ENCODE measurements around the gene EPHA6. TPM values are rescaled to one million over a fixed set of nuclear protein-coding genes. Genes with fewer than 3 reads are reported as not detected.

The EPHA6 gene
- polyA plus RNA-seq, 2 of the 4 experiments (the other 2 are of a cell fraction): 0.08 TPM

- CTCF ChIA-PET: no interaction called here
- DNase-seq (ENCODE audit: low read depth in 1 of 2, low spot score in 1 of 2) (no peak), ATAC-seq (no peak), FAIRE-seq (no peak)
- Histone ChIP-seq H3K4me1 (no peaks in the 10 kb centered on the region), H3K9me3 (no peaks in the 10 kb centered on the region), H3K4me3 (no peak overlapping the region), H3K27ac (no peak overlapping the region), H3K4me2 (no peak overlapping the region)
- POLR2A ChIA-PET: no interaction called here
- TF ChIP-seq E2F6 (IDR thresholded peaks at IDR 0.05; ENCODE audit: borderline replicate concordance, low read depth): no peak
- no peak for TF ChIP-seq CTCF (IDR thresholded peaks at IDR 0.05)
- TF ChIP-seq BCL3 (IDR thresholded peaks at IDR 0.05): no peak
- TF ChIP-seq RFX5 (IDR thresholded peaks at IDR 0.05): no peak
- TF ChIP-seq ELK1 (IDR thresholded peaks at IDR 0.05; ENCODE audit: low read depth, low read length): no peak
- TF ChIP-seq SREBF2 (IDR thresholded peaks at IDR 0.05): no peak
- TF ChIP-seq ESRRA (IDR thresholded peaks at IDR 0.05; ENCODE audit: borderline replicate concordance, low read length): no peak
- TF ChIP-seq SMC3 (IDR thresholded peaks at IDR 0.05): no peak
- TF ChIP-seq ZNF302 (CRISPR knock-in tag; IDR thresholded peaks at IDR 0.05): no peak
- no peak for TF ChIP-seq ATOH8 (CRISPR knock-in tag; IDR thresholded peaks at IDR 0.05; ENCODE audit: low read depth)
- TF ChIP-seq BHLHE40 (IDR thresholded peaks at IDR 0.05; ENCODE audit: low read depth, low read length): no peak
- TF ChIP-seq FOXS1 (CRISPR knock-in tag; IDR thresholded peaks at IDR 0.05): no peak
- no peak for TF ChIP-seq JUN (IDR thresholded peaks at IDR 0.05)
These were observed 362.8 kb downstream of the EPHA6 start for GRCh38 chr3:97177242-97177641.

- CTCF ChIA-PET: no interaction called here
- FAIRE-seq: no peak
- Histone ChIP-seq H3K4me2 (no peak overlapping the region), H3K4me3 (no peak overlapping the region), H3K4me1 (no peaks in the 10 kb centered on the region), H3K9me3 (no peaks in the 10 kb centered on the region), H3K27ac (no peak overlapping the region)
- no peak for DNase-seq (ENCODE audit: low read depth in 1 of 2, low spot score in 1 of 2)
- no peak for ATAC-seq
- POLR2A ChIA-PET: no interaction called here
- WGBS (ENCODE audit: missing lambda C conversion rate): 2% methylated on average over 3 of the region's 3 CpGs
- TF ChIP-seq PHF8 (IDR thresholded peaks at IDR 0.05; ENCODE audit: borderline replicate concordance, low read depth): no peak
- no peak for TF ChIP-seq JUN (IDR thresholded peaks at IDR 0.05)
- TF ChIP-seq POLR2AphosphoS2 (conservative IDR thresholded peaks at IDR 0.05; ENCODE audit: low read length): no peak
- TF ChIP-seq MAZ (IDR thresholded peaks at IDR 0.05; ENCODE audit: borderline replicate concordance, low read depth, low read length): no peak
- no peak for TF ChIP-seq EHMT2 (IDR thresholded peaks at IDR 0.05; ENCODE audit: low read depth)
- TF ChIP-seq NR3C1 (IDR thresholded peaks at IDR 0.05): no peak
- TF ChIP-seq ATOH8 (CRISPR knock-in tag; IDR thresholded peaks at IDR 0.05; ENCODE audit: low read depth): no peak
- no peak for TF ChIP-seq FOSL2 (IDR thresholded peaks at IDR 0.05)
- no peak for TF ChIP-seq FOSL2 (CRISPR knock-in tag; IDR thresholded peaks at IDR 0.05)
- no peak for TF ChIP-seq PBX3 (IDR thresholded peaks at IDR 0.05)
- TF ChIP-seq HOXB13 (CRISPR knock-in tag; IDR thresholded peaks at IDR 0.05; ENCODE audit: low read depth): no peak
- no peak for TF ChIP-seq HOXB5 (CRISPR knock-in tag; IDR thresholded peaks at IDR 0.05)
- TF ChIP-seq USF2 (IDR thresholded peaks at IDR 0.05): no peak
- TF ChIP-seq ELK1 (IDR thresholded peaks at IDR 0.05; ENCODE audit: low read depth, low read length): no peak
- no peak for TF ChIP-seq EHF (CRISPR knock-in tag; IDR thresholded peaks at IDR 0.05)
- TF ChIP-seq BCL3 (IDR thresholded peaks at IDR 0.05): no peak
- no peak for TF ChIP-seq RARB (CRISPR knock-in tag; IDR thresholded peaks at IDR 0.05)
These were observed 367.3 kb downstream of the EPHA6 start for GRCh38 chr3:97181704-97182103.

Data from A549 (cell line).